ENCODE measurements around the gene CYLD. TPM values are rescaled to one million over a fixed set of nuclear protein-coding genes. Genes with fewer than 3 reads are reported as not detected.

CYLD gene
- total RNA-seq, 1 experiment from 2014 or later = 12.5 TPM

- no peak overlapping the region for H4K5ac ChIP-seq (ENCODE audit: insufficient read length, low read depth, low read length)
- no peak overlapping the region for H2AK5ac ChIP-seq (ENCODE audit: insufficient read length, low read length)
- no peaks in the 10 kb centered on the region; a peak in 1 of 4 replicates for H3K4me1 Mint-ChIP-seq
- no peaks in the 10 kb centered on the region for H3K27me3 ChIP-seq (ENCODE audit: insufficient read depth, low read length)
- H3K36me3 Mint-ChIP-seq (ENCODE audit: insufficient read depth in 1 of 3, low read depth in 3 of 3) = no peaks in the 10 kb centered on the region
- no peaks in the 10 kb centered on the region for H3K79me2 ChIP-seq (ENCODE audit: insufficient read depth, low read length)
- no peaks in the 10 kb centered on the region for H3K9me3 ChIP-seq (ENCODE audit: control insufficient read depth, low read depth, low read length)
- no peak overlapping the region for H2BK12ac ChIP-seq (ENCODE audit: insufficient read length, low read depth, low read length)
- peak overlapping the region in 1 of 3 experiments; percentile 49; a peak in 1 of 7 replicates for H3K27ac Mint-ChIP-seq
- DNase-seq = no peak
- no peak overlapping the region for H3K9ac ChIP-seq (ENCODE audit: extremely low read depth, insufficient read length, low read length)
- no peaks in the 10 kb centered on the region for H4K20me1 ChIP-seq (ENCODE audit: control insufficient read depth, insufficient read depth, insufficient read length)
- no peak overlapping the region for H2BK120ac ChIP-seq (ENCODE audit: low read depth, low read length, poor library complexity, severe bottlenecking)
- H4K91ac ChIP-seq (ENCODE audit: insufficient read length, low read depth, low read length) = no peak overlapping the region
- no peaks in the 10 kb centered on the region for H3K4me1 ChIP-seq (ENCODE audit: insufficient read depth, low read length)
- no peaks in the 10 kb centered on the region for H3K79me1 ChIP-seq (ENCODE audit: insufficient read depth, low read depth, low read length, poor library complexity, severe bottlenecking)
- H3K9me3 Mint-ChIP-seq = peaks cover 0 to 2% of the 10 kb centered on the region in 2 experiments; a peak in 1 of 5 replicates
- no peak overlapping the region for H3K56ac ChIP-seq (ENCODE audit: insufficient read length, low read depth, low read length)
- H2BK20ac ChIP-seq (ENCODE audit: low read depth, low read length, poor library complexity, severe bottlenecking) = no peak overlapping the region
- WGBS (ENCODE audit: extremely low coverage, insufficient read length, low lambda C conversion rate) = no CpG with 5 or more reads among the region's 6 CpGs
- no peak overlapping the region; the same call in 1 of the 2 replicates for H3K14ac ChIP-seq (ENCODE audit: insufficient read depth, low read length)
- H2AFZ ChIP-seq (ENCODE audit: low read length) = no peak overlapping the region
- H3K4ac ChIP-seq (ENCODE audit: low read depth, low read length) = no peak overlapping the region
- H4K8ac ChIP-seq (replicated peaks; ENCODE audit: insufficient read length, low read depth, low read length) = no peak overlapping the region
- H2BK15ac ChIP-seq (ENCODE audit: low read depth, low read length) = no peak overlapping the region
- no peak overlapping the region for H3K4me2 ChIP-seq (ENCODE audit: insufficient read depth, insufficient read length, low read length)
- peaks cover 8% of the 10 kb centered on the region for H3K27me3 Mint-ChIP-seq (ENCODE audit: low read depth)
- H3K4me3 Mint-ChIP-seq = no peak overlapping the region
- no peak overlapping the region for H3K27ac ChIP-seq (ENCODE audit: insufficient read length, low read depth, low read length)
- no peak for TF ChIP-seq CTCF (conservative IDR thresholded peaks at IDR 0.05)
- H3K23me2 ChIP-seq (ENCODE audit: insufficient read length, low read depth, low read length, poor library complexity, severe bottlenecking) = no peaks in the 10 kb centered on the region
- H3K18ac ChIP-seq (ENCODE audit: insufficient read length, low read depth, low read length) = no peak overlapping the region
- H3T11ph ChIP-seq (ENCODE audit: low read length) = no peak overlapping the region
- no peak overlapping the region for H3K23ac ChIP-seq (ENCODE audit: insufficient read length, low read depth, low read length)
- H2BK5ac ChIP-seq (ENCODE audit: insufficient read length, low read length) = no peak overlapping the region
These were observed 10.5 kb upstream of the CYLD start for GRCh38 chr16:50731130-50731988.

Data from H9 (cell line).